DLD1 (cell line): ENCODE data around the gene FAAH2.
"Not testable (repeated sequence)": the region's sequence is repeated elsewhere in the genome, so short reads cannot be mapped to it uniquely, and the experiment has no call there.

Source experiments
- in situ Hi-C: cut with HindIII; loops from 2 replicates; pipeline ENCODE4 v1.10.0; 2017; ENCODE audit warnings: low sequenced_read_pairs

The FAAH2 gene

GRCh38 chrX:57379296-57379695 lies 92.8 kb downstream of the FAAH2 start:
- in situ Hi-C loops: no loop called here

GRCh38 chrX:57380026-57380796 lies 93.7 kb downstream of the FAAH2 start:
- in situ Hi-C loops: no loop called here

GRCh38 chrX:57394162-57394561 lies 107.7 kb downstream of the FAAH2 start:
- in situ Hi-C loops: not testable (repeated sequence)

GRCh38 chrX:57403191-57403590 lies 116.7 kb downstream of the FAAH2 start:
- in situ Hi-C loops: not testable (repeated sequence)

- in situ Hi-C loops: no loop called here
Measured at GRCh38 chrX:57406149-57406548, 119.6 kb downstream of the FAAH2 start.

GRCh38 chrX:57417827-57418226 lies 131.3 kb downstream of the FAAH2 start:
- in situ Hi-C loops: no loop called here

- in situ Hi-C loops: no loop called here
Measured at GRCh38 chrX:57422289-57422688, 135.8 kb downstream of the FAAH2 start.

GRCh38 chrX:57422790-57423189 lies 136.3 kb downstream of the FAAH2 start:
- in situ Hi-C loops: no loop called here

- in situ Hi-C loops: no loop called here
Measured at GRCh38 chrX:57445076-57445475, 158.6 kb downstream of the FAAH2 start.

GRCh38 chrX:57445832-57446231 lies 159.3 kb downstream of the FAAH2 start:
- in situ Hi-C loops: no loop called here

GRCh38 chrX:57447856-57448255 lies 161.3 kb downstream of the FAAH2 start:
- in situ Hi-C loops: no loop called here

- in situ Hi-C loops: no loop called here
Measured at GRCh38 chrX:57451426-57452020, 165.0 kb downstream of the FAAH2 start.

- in situ Hi-C loops: no loop called here
Measured at GRCh38 chrX:57453901-57454300, 167.4 kb downstream of the FAAH2 start.

GRCh38 chrX:57481514-57481913 lies 195.0 kb downstream of the FAAH2 start:
- in situ Hi-C loops: no loop called here

GRCh38 chrX:57516491-57516890 lies 230.0 kb downstream of the FAAH2 start:
- in situ Hi-C loops: no loop called here

- in situ Hi-C loops: no loop called here
Measured at GRCh38 chrX:57519578-57520118, 233.1 kb downstream of the FAAH2 start.

- in situ Hi-C loops: no loop called here
Measured at GRCh38 chrX:57528670-57529255, 242.3 kb downstream of the FAAH2 start.
